ENCODE results near the gene SPINK9.
"Not testable (repeated sequence)": the region's sequence is repeated elsewhere in the genome, so short reads cannot be mapped to it uniquely, and the experiment has no call there.

Gene SPINK9

GRCh38 chr5:148335259-148335658 is at the start of gene SPINK9:
Gene SPINK9 (plus strand): TSS chr5:148335559. CDS start chr5:148335614, 55 bp downstream.
- DNase-seq, result no peak

- no peak for DNase-seq
Observed at GRCh38 chr5:148290271-148291195, 44.8 kb upstream of the SPINK9 start.

GRCh38 chr5:148297731-148298130 is 37.6 kb upstream of the SPINK9 start:
- no peak for DNase-seq

GRCh38 chr5:148306446-148306845 is 28.9 kb upstream of the SPINK9 start:
- DNase-seq, result no peak

GRCh38 chr5:148309019-148309418 is 26.3 kb upstream of the SPINK9 start:
- DNase-seq, result no peak

GRCh38 chr5:148309746-148310145 is 25.6 kb upstream of the SPINK9 start:
- DNase-seq, result no peak

GRCh38 chr5:148311484-148311883 is 23.9 kb upstream of the SPINK9 start:
- no peak for DNase-seq

GRCh38 chr5:148312153-148312552 is 23.2 kb upstream of the SPINK9 start, which contains the start of gene SPINK7:
Gene SPINK7 (plus strand): TSS chr5:148312423. CDS start chr5:148312484, 61 bp downstream.
- DNase-seq, result no peak

- DNase-seq, result no peak
Observed at GRCh38 chr5:148314187-148314586, 21.2 kb upstream of the SPINK9 start.

- no peak for DNase-seq
Observed at GRCh38 chr5:148314731-148315130, 20.6 kb upstream of the SPINK9 start.

- not testable (repeated sequence) for DNase-seq
Observed at GRCh38 chr5:148320011-148320963, 15.1 kb upstream of the SPINK9 start.

GRCh38 chr5:148333262-148333849 is 2.0 kb upstream of the SPINK9 start:
- no peak for DNase-seq

GRCh38 chr5:148336704-148337435 is 1.5 kb downstream of the SPINK9 start:
- no peak for DNase-seq

- no peak for DNase-seq
Observed at GRCh38 chr5:148342371-148343045, 7.1 kb downstream of the SPINK9 start.

GRCh38 chr5:148343046-148343407 is 7.7 kb downstream of the SPINK9 start:
- DNase-seq, result no peak

- no peak for DNase-seq
Observed at GRCh38 chr5:148343603-148344487, 8.5 kb downstream of the SPINK9 start.

GRCh38 chr5:148347706-148348105 is 12.3 kb downstream of the SPINK9 start:
- no peak for DNase-seq

GRCh38 chr5:148352696-148353095 is 17.3 kb downstream of the SPINK9 start:
- DNase-seq, result no peak

GRCh38 chr5:148353634-148354033 is 18.3 kb downstream of the SPINK9 start:
- DNase-seq, result no peak

GRCh38 chr5:148364343-148364742 is 29.0 kb downstream of the SPINK9 start:
- no peak for DNase-seq

- no peak for DNase-seq
Observed at GRCh38 chr5:148368299-148368698, 32.9 kb downstream of the SPINK9 start.
